Breast epithelium (tissue), 4 donors: ENCODE results near the gene SHLD1. TPM values are rescaled to one million over a fixed set of nuclear protein-coding genes. Genes with fewer than 3 reads are reported as not detected.

ENCODE experiments used
- DNase-seq, 2 donors: peaks; one replicate each; pipeline ENCODE4 v3.0.0-alpha.2; 2019; ENCODE audit warnings: low spot score in 2 of 2
- H3K27ac ChIP-seq, 2 donors: fragments of 200-600 bp; sonication (generic) in 1 of 2; one replicate each; pipeline ENCODE4 v1.5.1; 2016 to 2019; ENCODE audit warnings: mild to moderate bottlenecking in 1 of 2
- H3K27me3 ChIP-seq, 2 donors: fragments of 200-600 bp; sonication (generic) in 1 of 2; one replicate each; pipeline versions ENCODE4 v1.5.1 to v1.6.0; 2017 to 2019; ENCODE audit warnings: control low read depth in 1 of 2, mild to moderate bottlenecking in 1 of 2
- H3K36me3 ChIP-seq: fragments of 200-600 bp; one replicate; pipeline ENCODE4 v1.5.1; 2019
- H3K4me1 ChIP-seq, 2 donors: fragments of 200-600 bp; sonication (generic); one replicate each; pipeline ENCODE4 v1.5.1; 2016 to 2019; ENCODE audit warnings: control low read depth in 1 of 2
- H3K4me3 ChIP-seq, 3 donors: fragments of 200-600 bp; sonication (generic); 1 replicate in 2 of 3; 2 replicates in 1 of 3; pipeline ENCODE4 v1.5.1; 2016 to 2019; ENCODE audit warnings: mild to moderate bottlenecking in 3 of 3, moderate library complexity in 2 of 3
- H3K9me3 ChIP-seq, 2 donors: fragments of 200-600 bp; sonication (generic) in 1 of 2; one replicate each; pipeline ENCODE4 v1.5.1; 2016 to 2019; ENCODE audit warnings: control low read depth in 1 of 2
- POLR2A ChIP-seq: fragments of 450-650 bp; IDR thresholded peaks from one replicate; pipeline ENCODE4 v1.6.1; 2016; ENCODE audit warnings: antibody characterized with exemption, mild to moderate bottlenecking, moderate library complexity
- POLR2AphosphoS5 ChIP-seq, 3 donors: sonication (generic); formaldehyde crosslinking; IDR thresholded peaks; one replicate each; pipeline ENCODE4 v1.6.1; 2017; ENCODE audit warnings: antibody characterized with exemption in 3 of 3
- intact Hi-C: fragments of 100-400 bp; cut with DNase I; formaldehyde crosslinking; loops from one replicate; pipeline ENCODE4 v1.15.1; 2023; ENCODE audit warnings: low total_unique reads
- total RNA-seq, 3 donors: library from RNA; depleted of rRNA; stranded (reverse); fragments of >200 nt; gene quantifications; one replicate each; pipeline ENCODE4 v1.1.0, GENCODE V29; 2016
- TF ChIP-seq, protein P1 (sequence below), 3 donors: fragments of 450-650 bp; IDR thresholded peaks; one replicate each; pipeline ENCODE4 v1.5.1; 2016 to 2017; ENCODE audit warnings: antibody characterized with exemption in 3 of 3, mild to moderate bottlenecking in 3 of 3, moderate library complexity in 3 of 3

Gene SHLD1
- total RNA-seq, 3 donors from 2014 or later, result 2.7 to 7.3 (median 6.6) TPM

DNA sequence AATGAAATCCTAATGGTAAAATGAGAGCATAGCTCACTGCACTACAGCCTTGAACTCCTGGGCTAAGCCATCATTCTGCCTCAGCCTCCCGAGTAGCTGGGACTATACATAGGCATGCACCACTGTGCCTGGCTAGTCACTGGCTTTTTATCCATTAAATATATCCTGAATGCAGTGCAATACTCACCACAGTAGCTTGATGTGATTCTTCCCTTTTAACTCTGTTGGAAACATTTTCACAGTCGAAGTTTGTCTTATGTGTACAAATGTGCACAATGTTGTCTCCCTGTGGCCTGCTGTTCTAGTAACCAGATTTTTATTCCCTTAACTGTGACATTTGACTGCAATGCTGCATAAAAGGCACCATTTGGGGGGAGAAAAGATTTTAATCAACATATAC is 143.4 kb downstream of the SHLD1 start:
- Histone ChIP-seq H3K4me1 (no peaks in the 10 kb centered on the region), H3K27ac (no peak overlapping the region), H3K27me3 (peaks cover 0 to 17% of the 10 kb centered on the region in 2 donors), H3K36me3 (no peaks in the 10 kb centered on the region), H3K9me3 (no peaks in the 10 kb centered on the region), H3K4me3 (no peak overlapping the region)
- TF ChIP-seq, protein P1, sequence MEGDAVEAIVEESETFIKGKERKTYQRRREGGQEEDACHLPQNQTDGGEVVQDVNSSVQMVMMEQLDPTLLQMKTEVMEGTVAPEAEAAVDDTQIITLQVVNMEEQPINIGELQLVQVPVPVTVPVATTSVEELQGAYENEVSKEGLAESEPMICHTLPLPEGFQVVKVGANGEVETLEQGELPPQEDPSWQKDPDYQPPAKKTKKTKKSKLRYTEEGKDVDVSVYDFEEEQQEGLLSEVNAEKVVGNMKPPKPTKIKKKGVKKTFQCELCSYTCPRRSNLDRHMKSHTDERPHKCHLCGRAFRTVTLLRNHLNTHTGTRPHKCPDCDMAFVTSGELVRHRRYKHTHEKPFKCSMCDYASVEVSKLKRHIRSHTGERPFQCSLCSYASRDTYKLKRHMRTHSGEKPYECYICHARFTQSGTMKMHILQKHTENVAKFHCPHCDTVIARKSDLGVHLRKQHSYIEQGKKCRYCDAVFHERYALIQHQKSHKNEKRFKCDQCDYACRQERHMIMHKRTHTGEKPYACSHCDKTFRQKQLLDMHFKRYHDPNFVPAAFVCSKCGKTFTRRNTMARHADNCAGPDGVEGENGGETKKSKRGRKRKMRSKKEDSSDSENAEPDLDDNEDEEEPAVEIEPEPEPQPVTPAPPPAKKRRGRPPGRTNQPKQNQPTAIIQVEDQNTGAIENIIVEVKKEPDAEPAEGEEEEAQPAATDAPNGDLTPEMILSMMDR (IDR thresholded peaks at IDR 0.05), result no peak
- TF ChIP-seq POLR2AphosphoS5 (IDR thresholded peaks at IDR 0.05) (no peak), POLR2A (no peak)
- intact Hi-C loops, result no loop called here
- no peak for DNase-seq

DNA sequence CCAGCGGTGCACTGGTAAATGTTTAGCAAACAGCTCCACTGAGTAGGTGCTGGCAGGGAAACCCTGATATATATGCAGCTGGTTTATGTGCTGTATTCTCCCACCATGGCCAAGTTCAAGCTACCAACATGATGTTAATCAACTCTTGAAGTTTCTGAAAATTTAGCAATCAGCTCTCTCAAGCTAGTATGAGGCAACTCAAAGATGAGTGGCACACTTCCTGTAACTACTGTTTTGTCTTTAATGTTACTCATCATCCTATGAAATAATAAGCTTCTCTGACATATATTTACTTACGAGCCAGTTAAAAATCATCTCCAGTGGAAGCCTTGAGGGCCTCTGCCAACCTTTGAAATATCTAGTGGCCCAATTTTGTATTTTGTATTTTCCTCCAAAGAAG is 145.4 kb downstream of the SHLD1 start:
- DNase-seq, result no peak
- Histone ChIP-seq H3K9me3 (no peaks in the 10 kb centered on the region), H3K27ac (no peak overlapping the region), H3K4me3 (no peak overlapping the region), H3K4me1 (no peaks in the 10 kb centered on the region), H3K27me3 (peaks cover 0 to 17% of the 10 kb centered on the region in 2 donors), H3K36me3 (no peaks in the 10 kb centered on the region)
- intact Hi-C loops, result no loop called here
- TF ChIP-seq, protein P1 (IDR thresholded peaks at IDR 0.05), result no peak
- TF ChIP-seq POLR2A, result no peak
- no peak for TF ChIP-seq POLR2AphosphoS5 (IDR thresholded peaks at IDR 0.05)

- intact Hi-C loops, result no loop called here
- TF ChIP-seq POLR2AphosphoS5 (IDR thresholded peaks at IDR 0.05) (no peak), POLR2A (no peak)
- Histone ChIP-seq H3K4me1 (no peaks in the 10 kb centered on the region), H3K27me3 (peaks cover 0 to 17% of the 10 kb centered on the region in 2 donors), H3K4me3 (no peak overlapping the region), H3K9me3 (no peaks in the 10 kb centered on the region), H3K27ac (no peak overlapping the region), H3K36me3 (no peaks in the 10 kb centered on the region)
- no peak for DNase-seq
These were observed 149.2 kb downstream of the SHLD1 start for GRCh38 chr20:5899444-5899843.

DNA sequence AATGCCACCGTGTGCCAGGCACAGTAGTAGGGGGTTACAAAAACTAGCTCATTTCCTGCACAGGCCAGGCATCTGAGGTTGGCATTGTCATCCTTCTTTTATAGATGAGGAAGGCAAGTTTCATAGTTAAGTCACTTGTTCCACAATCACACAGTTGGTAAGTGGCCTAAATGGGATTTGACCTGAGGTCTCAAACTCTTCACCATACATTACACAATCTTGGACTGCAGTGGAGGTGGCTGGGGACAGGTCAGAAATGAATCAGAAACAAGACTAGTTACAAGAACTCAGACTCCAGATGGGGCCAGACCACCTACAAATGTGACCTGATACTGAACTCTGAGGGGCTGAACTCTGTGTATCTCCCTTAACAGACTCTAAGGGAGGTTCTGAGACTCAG is 150.7 kb downstream of the SHLD1 start:
- no peaks in the 10 kb centered on the region for H3K4me1 ChIP-seq
- no peak overlapping the region for H3K27ac ChIP-seq
- peaks cover 0 to 12% of the 10 kb centered on the region in 2 donors for H3K27me3 ChIP-seq
- intact Hi-C loops, result no loop called here
- H3K9me3 ChIP-seq, result no peaks in the 10 kb centered on the region
- H3K36me3 ChIP-seq, result no peaks in the 10 kb centered on the region
- DNase-seq, result no peak
- no peak overlapping the region for H3K4me3 ChIP-seq
- no peak for TF ChIP-seq POLR2AphosphoS5 (IDR thresholded peaks at IDR 0.05)
- TF ChIP-seq, protein P1 (IDR thresholded peaks at IDR 0.05), result no peak
- TF ChIP-seq POLR2A, result no peak

GRCh38 chr20:5908981-5909380 is 158.8 kb downstream of the SHLD1 start:
- Histone ChIP-seq H3K9me3 (no peaks in the 10 kb centered on the region), H3K4me1 (no peaks in the 10 kb centered on the region), H3K4me3 (no peak overlapping the region), H3K27ac (no peak overlapping the region), H3K27me3 (peaks cover 3 to 13% of the 10 kb centered on the region in 2 donors), H3K36me3 (no peaks in the 10 kb centered on the region)
- intact Hi-C loops, result no loop called here
- TF ChIP-seq POLR2A (no peak), POLR2AphosphoS5 (IDR thresholded peaks at IDR 0.05) (no peak)
- TF ChIP-seq, protein P1 (IDR thresholded peaks at IDR 0.05), result no peak
- no peak for DNase-seq

- Histone ChIP-seq H3K9me3 (no peaks in the 10 kb centered on the region), H3K27ac (no peak overlapping the region), H3K4me1 (no peaks in the 10 kb centered on the region), H3K36me3 (no peaks in the 10 kb centered on the region), H3K27me3 (peaks cover 3 to 21% of the 10 kb centered on the region in 2 donors), H3K4me3 (no peak overlapping the region)
- no peak for DNase-seq
- intact Hi-C loops, result no loop called here
- TF ChIP-seq POLR2AphosphoS5 (IDR thresholded peaks at IDR 0.05) (no peak), POLR2A (no peak)
- TF ChIP-seq, protein P1 (IDR thresholded peaks at IDR 0.05), result no peak
These were observed 160.0 kb downstream of the SHLD1 start for GRCh38 chr20:5910186-5910585.
